ENCODE measurements around the gene RAP1GAP. TPM values are rescaled to one million over a fixed set of nuclear protein-coding genes. Genes with fewer than 3 reads are reported as not detected.
A peak's percentile ranks its signal among the peaks of the same experiment; 100 is the strongest.

The RAP1GAP gene
- total and polyA plus RNA-seq, 9 of the 15 experiments (the other 6 are each of a cell fraction or from before 2014, with no cell fraction given) = 0.29 to 30.2 (median 19.2) TPM

GRCh38 chr1:21631944-21632887 lies 36.9 kb downstream of the RAP1GAP start (continued):
- TF ChIP-seq FOXP4 (CRISPR knock-in tag; IDR thresholded peaks at IDR 0.05; ENCODE audit: borderline replicate concordance) = no peak
- no peak; the same call in 1 of the 2 replicates for TF ChIP-seq FOXK1 (CRISPR knock-in tag; IDR thresholded peaks at IDR 0.05; ENCODE audit: borderline replicate concordance)
- TF ChIP-seq CBX2 (IDR thresholded peaks at IDR 0.05; ENCODE audit: insufficient read depth, low read length, poor library complexity, severe bottlenecking) = no peak
- peak; percentile 97 for TF ChIP-seq SMARCA4 (IDR thresholded peaks at IDR 0.05)
- TF ChIP-seq SMARCC2 (IDR thresholded peaks at IDR 0.05; ENCODE audit: low read depth) = peak; percentile 90
- TF ChIP-seq MYC (IDR thresholded peaks at IDR 0.05; ENCODE audit: low read depth, low read length) = peak; percentile 75
- no peak; the same call in 1 of the 2 replicates for TF ChIP-seq MYC (CRISPR knock-in tag; IDR thresholded peaks at IDR 0.05; ENCODE audit: borderline replicate concordance, low read depth)
- peak; percentile 31 for TF ChIP-seq ETS2 (tag; IDR thresholded peaks at IDR 0.05; ENCODE audit: borderline replicate concordance, poor library complexity, severe bottlenecking)
- peak; percentile 95 for TF ChIP-seq ZNF766 (CRISPR knock-in tag; conservative IDR thresholded peaks at IDR 0.05)
- TF ChIP-seq ZNF165 (CRISPR knock-in tag; IDR thresholded peaks at IDR 0.05; ENCODE audit: borderline replicate concordance) = peak; percentile 78; the same call in 1 of the 2 replicates
- TF ChIP-seq POU5F1 (IDR thresholded peaks at IDR 0.05; ENCODE audit: borderline replicate concordance, low read depth, low read length, partially characterized antibody) = no peak
- TF ChIP-seq SAFB (IDR thresholded peaks at IDR 0.05; ENCODE audit: borderline replicate concordance, low read depth, low read length) = no peak
- TF ChIP-seq CCAR2 (IDR thresholded peaks at IDR 0.05; ENCODE audit: low read depth, low read length) = no peak
- no peak for TF ChIP-seq FOXA1 (IDR thresholded peaks at IDR 0.05; ENCODE audit: borderline replicate concordance)
- no peak for TF ChIP-seq MCM2 (IDR thresholded peaks at IDR 0.05; ENCODE audit: low read depth)
- TF ChIP-seq ZNF57 (CRISPR knock-in tag; IDR thresholded peaks at IDR 0.05) = 0 out of 2 replicates have a peak, but pooled peaks have one; percentile 71
- no peak for TF ChIP-seq SREBF1 (IDR thresholded peaks at IDR 0.05; ENCODE audit: borderline replicate concordance, low read depth, low read length)
- peak; percentile 88 for TF ChIP-seq TEAD4 (IDR thresholded peaks at IDR 0.05; ENCODE audit: low read length)
- TF ChIP-seq TEAD4 (CRISPR knock-in tag; IDR thresholded peaks at IDR 0.05; ENCODE audit: borderline replicate concordance) = no peak
- no peak for TF ChIP-seq STAT5B (CRISPR knock-in tag; IDR thresholded peaks at IDR 0.05)
- no peak for TF ChIP-seq BRF1 (IDR thresholded peaks at IDR 0.05; ENCODE audit: borderline replicate concordance, extremely low read depth, insufficient read length)
- TF ChIP-seq HDGF (IDR thresholded peaks at IDR 0.05) = peak; percentile 42
- no peak for TF ChIP-seq SNIP1 (IDR thresholded peaks at IDR 0.05; ENCODE audit: low read depth)
- TF ChIP-seq PTRF (tag; IDR thresholded peaks at IDR 0.05) = peak; percentile 59; the same call in 1 of the 2 replicates
- no peak for TF ChIP-seq MAFG (tag; conservative IDR thresholded peaks at IDR 0.05)
- peak; percentile 96 for TF ChIP-seq CXXC5 (CRISPR knock-in tag; IDR thresholded peaks at IDR 0.05)

All from K562 (cell line).